ENCODE measurements around the gene L1TD1.

DNA sequence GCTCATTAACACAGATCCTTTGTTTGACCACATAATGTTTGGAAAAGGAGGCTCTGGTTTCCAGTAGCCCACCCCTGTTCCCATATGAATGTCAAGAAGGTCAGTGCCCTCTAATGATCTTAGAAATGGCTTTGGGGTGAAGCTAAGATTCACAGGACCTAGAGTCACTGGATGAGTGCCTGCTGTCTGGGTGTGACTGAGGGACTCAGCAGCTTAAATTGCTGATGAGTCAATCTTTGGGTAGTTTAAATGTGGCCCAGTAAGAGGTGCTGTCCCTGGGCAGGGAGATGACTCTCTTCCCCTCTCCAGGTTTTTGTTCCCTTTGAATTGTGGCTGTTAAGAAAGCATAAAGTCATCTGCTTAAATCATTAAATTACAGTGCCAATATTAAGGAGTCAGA lies 50.6 kb downstream of the L1TD1 start:
- TF ChIP-seq POLR2AphosphoS5 (IDR thresholded peaks at IDR 0.05; ENCODE audit: low read depth, low read length) (no peak), TAF1 (IDR thresholded peaks at IDR 0.05; ENCODE audit: borderline replicate concordance, insufficient read depth, low read length) (no peak)
- TF ChIP-seq, protein P1, sequence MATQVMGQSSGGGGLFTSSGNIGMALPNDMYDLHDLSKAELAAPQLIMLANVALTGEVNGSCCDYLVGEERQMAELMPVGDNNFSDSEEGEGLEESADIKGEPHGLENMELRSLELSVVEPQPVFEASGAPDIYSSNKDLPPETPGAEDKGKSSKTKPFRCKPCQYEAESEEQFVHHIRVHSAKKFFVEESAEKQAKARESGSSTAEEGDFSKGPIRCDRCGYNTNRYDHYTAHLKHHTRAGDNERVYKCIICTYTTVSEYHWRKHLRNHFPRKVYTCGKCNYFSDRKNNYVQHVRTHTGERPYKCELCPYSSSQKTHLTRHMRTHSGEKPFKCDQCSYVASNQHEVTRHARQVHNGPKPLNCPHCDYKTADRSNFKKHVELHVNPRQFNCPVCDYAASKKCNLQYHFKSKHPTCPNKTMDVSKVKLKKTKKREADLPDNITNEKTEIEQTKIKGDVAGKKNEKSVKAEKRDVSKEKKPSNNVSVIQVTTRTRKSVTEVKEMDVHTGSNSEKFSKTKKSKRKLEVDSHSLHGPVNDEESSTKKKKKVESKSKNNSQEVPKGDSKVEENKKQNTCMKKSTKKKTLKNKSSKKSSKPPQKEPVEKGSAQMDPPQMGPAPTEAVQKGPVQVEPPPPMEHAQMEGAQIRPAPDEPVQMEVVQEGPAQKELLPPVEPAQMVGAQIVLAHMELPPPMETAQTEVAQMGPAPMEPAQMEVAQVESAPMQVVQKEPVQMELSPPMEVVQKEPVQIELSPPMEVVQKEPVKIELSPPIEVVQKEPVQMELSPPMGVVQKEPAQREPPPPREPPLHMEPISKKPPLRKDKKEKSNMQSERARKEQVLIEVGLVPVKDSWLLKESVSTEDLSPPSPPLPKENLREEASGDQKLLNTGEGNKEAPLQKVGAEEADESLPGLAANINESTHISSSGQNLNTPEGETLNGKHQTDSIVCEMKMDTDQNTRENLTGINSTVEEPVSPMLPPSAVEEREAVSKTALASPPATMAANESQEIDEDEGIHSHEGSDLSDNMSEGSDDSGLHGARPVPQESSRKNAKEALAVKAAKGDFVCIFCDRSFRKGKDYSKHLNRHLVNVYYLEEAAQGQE (IDR thresholded peaks at IDR 0.05; ENCODE audit: insufficient read depth in 1 of 2, low read depth in 2 of 2, low read length in 2 of 2) = no peak

All from PFSK-1 (cell line).